GM18502 (cell line): ENCODE data around the gene MTERF2.
"Not testable (repeated sequence)": the region's sequence is repeated elsewhere in the genome, so short reads cannot be mapped to it uniquely, and the experiment has no call there.

Experiments used
- ATAC-seq: cut with Tn5 transposase; IDR thresholded peaks from one replicate; pipeline ENCODE4 v1.9.1; 2021; ENCODE audit warnings: mild to moderate bottlenecking; ENCODE audit not compliant: unreplicated experiment, poor library complexity

MTERF2 gene

GRCh38 chr12:106986625-106987389 lies at the start of gene MTERF2:
Gene MTERF2, minus strand, starts transcription at chr12:106987146. Its CDS starts 8,432 bp downstream, at chr12:106978714.
- peak; percentile 94 for ATAC-seq

- no peak for ATAC-seq
These were observed 48.8 kb upstream of the MTERF2 start for GRCh38 chr12:107035733-107036132.

GRCh38 chr12:107033758-107034739 lies 47.1 kb upstream of the MTERF2 start:
- no peak for ATAC-seq

- ATAC-seq, result no peak
These were observed 45.3 kb upstream of the MTERF2 start for GRCh38 chr12:107032266-107032665.

- no peak for ATAC-seq
These were observed 44.1 kb upstream of the MTERF2 start for GRCh38 chr12:107031061-107031460.

DNA sequence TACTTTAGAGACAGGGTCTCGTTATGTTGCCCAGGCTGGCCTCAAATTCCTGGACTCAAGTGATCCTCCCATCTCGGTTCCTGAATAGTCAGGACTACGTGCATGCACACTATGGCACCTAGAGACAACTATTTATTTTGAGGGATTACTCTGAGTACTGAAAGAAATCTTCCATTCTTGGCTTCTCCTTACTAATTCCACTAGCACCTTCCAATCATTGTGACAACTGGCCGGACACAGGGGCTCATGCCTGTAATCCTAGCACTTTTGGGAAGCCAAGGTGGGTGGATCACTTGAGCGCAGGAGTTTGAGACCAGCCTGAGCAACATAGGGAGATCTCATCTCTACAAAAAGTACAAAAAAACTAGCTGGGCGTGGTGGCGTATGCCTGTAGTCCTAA lies 42.1 kb upstream of the MTERF2 start:
- no peak for ATAC-seq

DNA sequence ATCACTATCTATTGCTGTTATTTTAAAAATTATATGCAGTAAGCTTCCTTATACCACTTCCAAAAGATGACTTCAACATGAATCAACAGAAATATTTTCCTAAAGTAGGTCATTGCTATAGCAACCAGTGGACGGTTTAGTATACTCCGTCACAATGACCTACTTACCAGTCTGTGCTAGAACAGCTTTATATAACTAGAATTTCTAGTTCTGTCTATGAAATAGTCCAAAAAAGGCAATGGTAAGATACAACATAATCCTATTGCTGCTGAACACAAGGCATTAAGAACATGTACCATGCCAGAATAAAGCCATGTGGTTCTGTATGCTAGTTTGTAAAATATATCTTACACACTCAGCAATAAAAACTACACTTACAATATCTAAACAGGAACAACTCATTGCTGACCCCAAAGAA lies 40.7 kb upstream of the MTERF2 start:
- no peak for ATAC-seq

DNA sequence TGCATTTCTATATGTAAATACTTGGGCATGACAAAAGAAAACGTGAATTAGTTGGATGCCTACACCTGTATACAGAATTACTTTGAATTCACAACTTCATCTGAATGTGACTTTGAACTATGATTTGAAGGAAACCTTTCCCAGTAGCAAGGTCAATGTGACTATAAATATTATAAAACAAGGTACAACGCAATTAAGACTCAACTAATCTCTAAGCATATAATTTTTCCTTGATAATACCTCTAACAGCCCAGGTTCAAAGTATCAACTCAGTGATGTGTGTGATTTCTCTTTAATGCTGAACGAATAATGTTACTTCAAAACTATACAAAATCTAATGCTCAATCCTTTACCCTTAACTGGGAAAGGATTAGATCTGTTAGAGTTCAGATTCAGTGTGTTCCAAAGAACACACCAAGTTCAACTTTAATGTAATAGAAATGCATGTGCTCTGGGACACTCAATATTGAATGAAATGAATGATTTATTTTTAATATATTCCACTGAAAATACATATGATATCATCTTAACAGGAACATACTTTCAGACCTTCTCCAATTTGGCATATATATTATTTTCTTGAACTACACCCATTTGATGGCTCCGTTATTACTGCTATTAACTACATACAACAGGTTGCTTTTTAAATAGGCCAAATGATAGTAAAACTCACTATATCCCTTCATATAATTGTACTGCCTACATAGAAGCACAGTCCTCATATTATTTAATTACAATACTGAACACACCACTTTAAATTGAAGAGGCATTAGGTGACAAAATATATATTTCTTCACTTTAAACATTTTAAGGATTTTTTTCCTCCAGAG lies 40.1 kb upstream of the MTERF2 start:
- no peak for ATAC-seq

DNA sequence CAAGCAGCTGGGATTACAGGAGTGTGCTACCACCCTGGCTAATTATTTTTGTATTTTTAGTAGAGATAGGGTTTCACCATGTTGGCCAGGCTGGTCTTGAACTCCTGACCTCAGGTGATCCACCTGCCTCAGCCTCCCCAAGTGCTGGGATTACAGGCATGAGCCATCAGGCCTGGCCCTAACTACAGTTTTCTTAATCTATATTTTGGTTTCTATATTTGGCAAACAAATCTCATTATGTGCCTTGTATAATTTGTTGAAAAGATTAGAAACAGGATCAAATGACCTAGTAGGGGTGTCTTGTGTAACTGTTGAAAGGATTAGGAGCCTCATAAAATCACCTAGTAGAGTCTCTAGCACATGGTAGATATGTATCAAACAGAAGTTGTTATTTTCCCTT lies 39.4 kb upstream of the MTERF2 start:
- ATAC-seq, result not testable (repeated sequence)

- no peak for ATAC-seq
These were observed 38.7 kb upstream of the MTERF2 start for GRCh38 chr12:107025671-107026070.

GRCh38 chr12:107019546-107019945 lies 32.6 kb upstream of the MTERF2 start:
- ATAC-seq, result no peak

DNA sequence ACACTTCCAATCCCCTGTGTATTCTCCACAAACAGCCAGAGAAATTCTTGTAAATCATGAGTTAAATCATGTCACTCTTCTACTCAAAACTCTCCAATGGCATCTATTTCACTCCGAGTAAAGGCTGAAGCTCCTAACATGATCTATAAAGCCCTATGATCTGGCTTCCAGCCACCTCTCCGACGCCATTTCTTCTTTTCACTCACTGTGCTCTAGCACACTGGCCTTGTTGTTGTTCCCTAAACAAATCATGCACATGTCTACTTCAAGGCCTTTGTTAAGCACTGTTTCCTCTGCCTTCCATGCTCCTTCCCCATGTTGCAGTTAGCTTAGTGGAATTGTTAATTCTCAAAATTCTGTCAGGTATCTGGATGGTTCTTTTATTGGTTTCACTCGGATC lies 30.1 kb upstream of the MTERF2 start:
- no peak for ATAC-seq

- no peak for ATAC-seq
These were observed 27.1 kb upstream of the MTERF2 start for GRCh38 chr12:107014055-107014454.

- ATAC-seq, result no peak
These were observed 25.9 kb upstream of the MTERF2 start for GRCh38 chr12:107012736-107013425.

- ATAC-seq, result no peak
These were observed 24.6 kb upstream of the MTERF2 start for GRCh38 chr12:107011519-107011918.

GRCh38 chr12:107007411-107007810 lies 20.5 kb upstream of the MTERF2 start:
- ATAC-seq, result no peak

DNA sequence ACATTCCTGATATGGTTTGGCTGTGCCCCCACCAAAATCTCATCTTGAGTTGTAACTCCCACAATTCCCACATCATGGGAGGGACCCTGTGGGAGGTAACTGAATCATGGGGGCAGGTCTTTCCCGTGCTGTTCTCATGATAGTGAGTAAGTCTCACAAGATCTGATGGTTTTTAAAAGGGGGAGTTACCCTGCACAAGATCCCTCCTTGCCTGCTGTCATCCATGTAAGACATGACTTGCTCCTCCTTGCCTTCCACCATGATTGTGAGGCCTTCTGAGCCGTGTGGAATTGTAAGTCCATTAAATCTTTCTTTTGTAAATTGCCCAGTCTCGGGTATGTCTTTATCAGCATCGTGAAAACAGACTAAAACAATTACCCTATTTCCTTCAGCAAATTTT lies 15.7 kb upstream of the MTERF2 start:
- ATAC-seq, result not testable (repeated sequence)

- ATAC-seq, result no peak
These were observed 12.5 kb upstream of the MTERF2 start for GRCh38 chr12:106999446-106999845.

DNA sequence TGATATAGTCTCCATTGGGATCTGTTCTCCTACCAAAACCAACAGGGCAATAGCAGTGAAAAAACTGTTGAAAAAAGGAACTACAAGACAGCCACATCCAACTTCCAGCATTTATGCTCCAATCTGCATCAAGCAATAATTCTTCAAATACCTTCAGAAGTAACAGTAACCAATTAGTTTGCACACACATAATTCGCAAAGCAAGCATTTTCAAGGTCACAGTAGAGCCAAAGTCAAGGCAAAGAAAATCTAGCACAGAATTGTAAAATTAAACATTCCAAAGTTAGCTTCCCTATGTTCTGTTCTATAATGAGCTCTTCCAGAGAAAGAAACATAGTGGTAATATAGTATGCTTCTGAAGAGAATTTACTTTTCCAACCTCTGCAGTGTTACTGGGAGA lies 11.0 kb upstream of the MTERF2 start:
- ATAC-seq, result no peak

GRCh38 chr12:106996102-106996501 lies 9.2 kb upstream of the MTERF2 start:
- not testable (repeated sequence) for ATAC-seq
